PC-3 (cell line): ENCODE data around the gene OR52I1. TPM values are rescaled to one million over a fixed set of nuclear protein-coding genes. Genes with fewer than 3 reads are reported as not detected.

Experiments
- ATAC-seq: fragments of 200-7000 bp; cut with Tn5 transposase; 2 replicates; pipeline ENCODE4 v1.9.1; 2020; ENCODE audit warnings: mild to moderate bottlenecking, moderate library complexity
- BruUV-seq: library from RNA; stranded (reverse); fragments of 400-500 nt; replicated peaks from 2 replicates; lab custom pipeline; 2021; lab: Mats Ljungman, UMichigan
- CTCF ChIA-PET: fragments of 300-600 bp; sonication (Branson Sonifier 250); formaldehyde crosslinking; loops from one replicate; lab custom pipeline; 2022; ENCODE audit warnings: antibody characterized with exemption; lab: Charles Lee
- POLR2A ChIA-PET: fragments of 300-600 bp; sonication (Branson Sonifier 250); formaldehyde crosslinking; loops from one replicate; lab custom pipeline; 2022; ENCODE audit warnings: antibody characterized with exemption; ENCODE audit not compliant: unreplicated experiment; lab: Charles Lee
- DNase-seq: peaks from one replicate; pipeline ENCODE4 v3.0.0-alpha.2; 2015
- H2AFZ ChIP-seq: fragments of 300-600 bp; sonication (generic); 2 replicates; pipeline ENCODE4 v1.6.0; 2016; ENCODE audit warnings: antibody characterized with exemption, low read length
- H3F3A ChIP-seq: fragments of 300-600 bp; sonication (generic); one replicate; pipeline ENCODE4 v1.6.0; 2017; ENCODE audit warnings: antibody characterized with exemption, low read length, control low read depth, mild to moderate bottlenecking; ENCODE audit not compliant: unreplicated experiment
- H3K27ac ChIP-seq: fragments of 300-600 bp; sonication (generic); 2 replicates; pipeline ENCODE4 v1.5.1; 2016; ENCODE audit warnings: mild to moderate bottlenecking, low read length
- H3K27me3 ChIP-seq: fragments of 300-600 bp; sonication (generic); 2 replicates; pipeline ENCODE4 v1.6.1; 2016; ENCODE audit warnings: low read length, mixed read lengths
- H3K36me3 ChIP-seq: fragments of 300-600 bp; sonication (generic); 2 replicates; pipeline ENCODE4 v1.6.1; 2016; ENCODE audit warnings: low read depth, mixed run types, low read length, mixed read lengths
- H3K4me1 ChIP-seq: fragments of 300-600 bp; sonication (generic); 2 replicates; pipeline ENCODE4 v1.5.1; 2016; ENCODE audit warnings: low read length; ENCODE audit not compliant: insufficient read depth
- H3K4me2 ChIP-seq: fragments of 300-600 bp; sonication (generic); 2 replicates; pipeline ENCODE4 v1.6.0; 2016; ENCODE audit warnings: low read length
- H3K4me3 ChIP-seq: fragments of 300-600 bp; sonication (generic); 2 replicates; pipeline ENCODE4 v1.5.1; 2016; ENCODE audit warnings: mild to moderate bottlenecking, low read length, mixed read lengths
- H3K79me2 ChIP-seq: fragments of 300-600 bp; sonication (generic); 2 replicates; pipeline ENCODE4 v1.6.1; 2017; ENCODE audit warnings: low read length, mixed read lengths
- H3K9ac ChIP-seq: fragments of 300-600 bp; sonication (generic); 2 replicates; pipeline ENCODE4 v1.6.0; 2016; ENCODE audit warnings: mild to moderate bottlenecking, low read length
- H3K9me2 ChIP-seq: fragments of 300-600 bp; sonication (generic); replicated peaks from 2 replicates; pipeline ENCODE4 v1.6.1; 2016; ENCODE audit warnings: mixed run types, low read length, mixed read lengths
- H3K9me3 ChIP-seq: fragments of 300-600 bp; sonication (generic); 2 replicates; pipeline ENCODE4 v1.6.1; 2016; ENCODE audit warnings: low read length, mixed read lengths
- H4K20me1 ChIP-seq: fragments of 300-600 bp; sonication (generic); 2 replicates; pipeline ENCODE4 v1.6.1; 2016; ENCODE audit warnings: low read length, mixed read lengths
- EZH2 ChIP-seq: fragments of 300-600 bp; sonication (generic); IDR thresholded peaks from one replicate; pipeline ENCODE4 v1.6.1; 2017; ENCODE audit warnings: antibody characterized with exemption, mild to moderate bottlenecking, low read length; ENCODE audit not compliant: unreplicated experiment
- EZH2phosphoT487 ChIP-seq: fragments of 300-600 bp; sonication (generic); IDR thresholded peaks from 2 replicates; pipeline ENCODE4 v1.6.1; 2018; ENCODE audit warnings: mild to moderate bottlenecking, antibody characterized with exemption, low read length, borderline replicate concordance
- intact Hi-C: fragments of 100-400 bp; cut with micrococcal nuclease; formaldehyde crosslinking; loops from 2 replicates; pipeline ENCODE4 v1.9.0; 2023
- total RNA-seq: library from RNA; depleted of rRNA; stranded (reverse); fragments of >200 nt; gene quantifications from 2 replicates; pipeline ENCODE4 v1.2.3, GENCODE V29; 2014
- TF ChIP-seq, protein P1 (sequence below): fragments of 300-600 bp; sonication (generic); conservative IDR thresholded peaks from 2 replicates; pipeline ENCODE4 v1.5.1; 2017; ENCODE audit warnings: antibody characterized with exemption, low read depth, mild to moderate bottlenecking, low read length

Gene OR52I1
- total RNA-seq, 1 experiment from 2014 or later: not detected

DNA sequence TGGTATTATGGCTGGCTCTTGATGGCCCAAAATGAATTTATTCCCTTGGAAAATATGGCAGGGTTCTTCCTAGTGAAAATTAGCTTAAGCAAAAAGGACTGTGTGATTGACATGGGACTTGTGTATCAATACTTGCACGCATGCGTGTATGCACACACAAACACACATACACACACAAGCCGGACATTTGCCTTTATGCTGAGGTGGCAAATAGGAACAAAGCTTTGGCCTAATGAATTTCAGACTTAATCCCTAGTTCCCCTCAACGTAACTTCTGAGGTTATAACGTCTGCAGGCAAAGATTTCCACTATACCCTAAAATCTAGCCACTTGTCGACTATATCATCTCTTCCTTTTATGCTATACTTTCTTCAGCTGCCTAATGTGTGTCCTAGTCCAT, 15.2 kb upstream of the OR52I1 start:
- H3K4me1 ChIP-seq: no peaks in the 10 kb centered on the region
- intact Hi-C loops: no loop called here
- no peaks in the 10 kb centered on the region for H3K9me2 ChIP-seq
- ChIA-PET POLR2A (no interaction called here), CTCF (no interaction called here)
- no peak overlapping the region for H3K4me2 ChIP-seq
- DNase-seq: no peak
- H3K27ac ChIP-seq: no peak overlapping the region
- TF ChIP-seq EZH2 (no peak), EZH2phosphoT487 (no peak)
- TF ChIP-seq, protein P1, sequence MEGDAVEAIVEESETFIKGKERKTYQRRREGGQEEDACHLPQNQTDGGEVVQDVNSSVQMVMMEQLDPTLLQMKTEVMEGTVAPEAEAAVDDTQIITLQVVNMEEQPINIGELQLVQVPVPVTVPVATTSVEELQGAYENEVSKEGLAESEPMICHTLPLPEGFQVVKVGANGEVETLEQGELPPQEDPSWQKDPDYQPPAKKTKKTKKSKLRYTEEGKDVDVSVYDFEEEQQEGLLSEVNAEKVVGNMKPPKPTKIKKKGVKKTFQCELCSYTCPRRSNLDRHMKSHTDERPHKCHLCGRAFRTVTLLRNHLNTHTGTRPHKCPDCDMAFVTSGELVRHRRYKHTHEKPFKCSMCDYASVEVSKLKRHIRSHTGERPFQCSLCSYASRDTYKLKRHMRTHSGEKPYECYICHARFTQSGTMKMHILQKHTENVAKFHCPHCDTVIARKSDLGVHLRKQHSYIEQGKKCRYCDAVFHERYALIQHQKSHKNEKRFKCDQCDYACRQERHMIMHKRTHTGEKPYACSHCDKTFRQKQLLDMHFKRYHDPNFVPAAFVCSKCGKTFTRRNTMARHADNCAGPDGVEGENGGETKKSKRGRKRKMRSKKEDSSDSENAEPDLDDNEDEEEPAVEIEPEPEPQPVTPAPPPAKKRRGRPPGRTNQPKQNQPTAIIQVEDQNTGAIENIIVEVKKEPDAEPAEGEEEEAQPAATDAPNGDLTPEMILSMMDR: no peak
- no peaks in the 10 kb centered on the region for H3K79me2 ChIP-seq
- H4K20me1 ChIP-seq: no peaks in the 10 kb centered on the region
- no peak overlapping the region for H2AFZ ChIP-seq
- BruUV-seq: no TSS peak
- no peak overlapping the region for H3K9ac ChIP-seq
- no peak overlapping the region for H3K4me3 ChIP-seq
- H3K9me3 ChIP-seq: no peaks in the 10 kb centered on the region
- H3K36me3 ChIP-seq: no peaks in the 10 kb centered on the region
- H3K27me3 ChIP-seq: peaks cover 67% of the 10 kb centered on the region
- ATAC-seq: no peak
- H3F3A ChIP-seq: no peaks in the 10 kb centered on the region

DNA sequence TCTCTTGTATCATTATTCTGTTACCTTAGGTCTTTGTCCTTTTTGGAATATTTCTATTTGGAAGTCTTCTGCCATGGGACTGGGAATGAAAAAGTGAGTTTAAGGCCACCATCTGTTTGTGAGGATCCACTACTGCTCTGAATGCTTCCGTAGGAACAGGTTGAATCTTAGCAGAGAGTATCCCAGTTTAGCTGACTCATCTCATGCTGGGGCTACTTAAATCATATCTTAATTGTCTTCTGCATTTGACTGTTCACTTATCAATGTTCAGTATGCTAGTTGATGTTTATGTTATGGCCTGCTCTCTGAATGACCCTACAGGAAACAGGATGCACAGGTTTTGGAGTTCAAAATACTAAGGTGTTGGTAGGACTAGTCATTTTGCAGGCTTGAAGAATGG, 13.7 kb upstream of the OR52I1 start:
- ChIA-PET CTCF (no interaction called here), POLR2A (no interaction called here)
- no TSS peak for BruUV-seq
- DNase-seq (no peak), ATAC-seq (no peak)
- Histone ChIP-seq H3K27me3 (peaks cover 69% of the 10 kb centered on the region), H3K9me2 (no peaks in the 10 kb centered on the region), H3K27ac (no peak overlapping the region), H3K4me1 (no peaks in the 10 kb centered on the region), H3K36me3 (no peaks in the 10 kb centered on the region), H3K4me3 (no peak overlapping the region), H3K9me3 (no peaks in the 10 kb centered on the region), H4K20me1 (no peaks in the 10 kb centered on the region), H3K4me2 (no peak overlapping the region), H3K79me2 (no peaks in the 10 kb centered on the region), H3F3A (no peaks in the 10 kb centered on the region), H3K9ac (no peak overlapping the region), H2AFZ (no peak overlapping the region)
- intact Hi-C loops: no loop called here
- TF ChIP-seq EZH2phosphoT487 (no peak), EZH2 (no peak)
- TF ChIP-seq, protein P1: no peak

DNA sequence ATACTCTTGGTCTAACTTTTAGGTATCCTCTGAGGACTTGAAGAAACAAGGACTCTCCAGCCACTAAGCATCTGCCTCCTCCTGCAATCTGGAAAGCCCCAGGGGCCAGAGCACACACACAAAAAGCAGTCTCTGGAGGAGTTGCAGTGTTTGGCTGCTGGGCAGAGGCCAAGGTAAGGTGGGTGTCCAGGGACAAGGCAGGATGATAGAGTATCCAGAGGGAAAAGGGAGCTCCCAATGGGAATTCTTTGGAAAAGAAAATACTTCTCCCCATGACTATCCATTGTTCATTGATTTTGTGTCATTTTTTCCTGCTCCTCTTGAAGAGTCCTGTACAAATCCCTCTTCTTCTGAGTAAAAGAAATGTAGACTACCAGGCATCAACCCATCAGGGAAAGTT, 12.4 kb upstream of the OR52I1 start, which contains the start of gene OR52I2:
OR52I2 (plus strand) TSS at position 301 of the 400 bp plus-strand sequence.
- H2AFZ ChIP-seq: no peak within 1 kb of the TSS
- H4K20me1 ChIP-seq: no peaks in the 10 kb centered on the region
- no TSS peak for BruUV-seq
- intact Hi-C loops: no loop called here
- ATAC-seq (no peak), DNase-seq (no peak)
- no peaks in the 10 kb centered on the region for H3K9me3 ChIP-seq
- no peaks in the 10 kb centered on the region for H3K9me2 ChIP-seq
- no peaks in the 10 kb centered on the region for H3K4me1 ChIP-seq
- TF ChIP-seq, protein P1: no peak
- TF ChIP-seq EZH2 (no peak), EZH2phosphoT487 (no peak)
- H3K4me3 ChIP-seq: no peak within 1 kb of the TSS
- no peaks in the 10 kb centered on the region for H3K36me3 ChIP-seq
- no peak within 1 kb of the TSS for H3K4me2 ChIP-seq
- no peaks in the 10 kb centered on the region for H3K79me2 ChIP-seq
- H3K27ac ChIP-seq: no peak within 1 kb of the TSS
- POLR2A ChIA-PET: no interaction called here
- H3K9ac ChIP-seq: no peak within 1 kb of the TSS
- peaks cover 55% of the 10 kb centered on the region for H3K27me3 ChIP-seq
- no peaks in the 10 kb centered on the region for H3F3A ChIP-seq
- CTCF ChIA-PET: no interaction called here
